Thyroid gland (tissue), 4 donors: Measurements from ENCODE around the gene CAMK1D.

Experiments
- CTCF ChIP-seq, 6 experiments: fragments of 200-600 bp in 3 of 6; fragments of 450-650 bp in 3 of 6; sonication (generic) in 3 of 6; IDR thresholded peaks; one replicate each; pipeline ENCODE4 v1.5.1; 2016 to 2019; ENCODE audit warnings: antibody characterized with exemption in 6 of 6, mild to moderate bottlenecking in 2 of 6, inconsistent platforms in 1 of 6, moderate library complexity in 1 of 6
- POLR2A ChIP-seq, 2 donors: fragments of 450-650 bp; IDR thresholded peaks; one replicate each; pipeline ENCODE4 v1.6.1; 2017; ENCODE audit warnings: antibody characterized with exemption in 2 of 2, mild to moderate bottlenecking in 2 of 2, moderate library complexity in 1 of 2

- no peak for TF ChIP-seq CTCF (IDR thresholded peaks at IDR 0.05)
- TF ChIP-seq POLR2A (IDR thresholded peaks at IDR 0.05) = no peak
Measured at GRCh38 chr10:12489806-12490205, 140.5 kb downstream of the CAMK1D start.
